IPS-NIHi11 (cell line): Measurements from ENCODE around the gene IL36G.
A peak's percentile ranks its signal among the peaks of the same experiment; 100 is the strongest.
"Not testable (repeated sequence)": the region's sequence is repeated elsewhere in the genome, so short reads cannot be mapped to it uniquely, and the experiment has no call there.

ENCODE experiments used
- DNase-seq: peaks from one replicate; pipeline ENCODE4 v3.0.0; 2012; ENCODE audit warnings: mixed read lengths, low spot score

IL36G gene

GRCh38 chr2:112977559-112978056, at the start of gene IL36G:
Gene IL36G (plus strand): TSS chr2:112978006. CDS start chr2:112978639, 633 bp downstream.
- no peak for DNase-seq

- DNase-seq = no peak
Measured at GRCh38 chr2:112933261-112933660, 44.5 kb upstream of the IL36G start.

- DNase-seq = not testable (repeated sequence)
Measured at GRCh38 chr2:112934117-112934516, 43.7 kb upstream of the IL36G start.

GRCh38 chr2:112936927-112937232, 40.9 kb upstream of the IL36G start:
- DNase-seq = no peak

GRCh38 chr2:112938904-112939303, 38.9 kb upstream of the IL36G start:
- no peak for DNase-seq

GRCh38 chr2:112939425-112939824, 38.4 kb upstream of the IL36G start:
- DNase-seq = no peak

GRCh38 chr2:112940859-112941625, 36.8 kb upstream of the IL36G start:
- DNase-seq = no peak

- peak; percentile 85 for DNase-seq
Measured at GRCh38 chr2:112941753-112942653, 35.8 kb upstream of the IL36G start.

- DNase-seq = no peak
Measured at GRCh38 chr2:112942654-112943002, 35.2 kb upstream of the IL36G start.

GRCh38 chr2:112944971-112945370, 32.8 kb upstream of the IL36G start:
- DNase-seq = no peak

- no peak for DNase-seq
Measured at GRCh38 chr2:112946086-112946485, 31.7 kb upstream of the IL36G start.

GRCh38 chr2:112947374-112947773, 30.4 kb upstream of the IL36G start:
- no peak for DNase-seq

GRCh38 chr2:112949456-112949855, 28.4 kb upstream of the IL36G start:
- DNase-seq = no peak

- DNase-seq = no peak
Measured at GRCh38 chr2:112954364-112954763, 23.4 kb upstream of the IL36G start.

- no peak for DNase-seq
Measured at GRCh38 chr2:112957511-112957910, 20.3 kb upstream of the IL36G start.

GRCh38 chr2:112958428-112959108, 19.2 kb upstream of the IL36G start:
- peak; percentile 80 for DNase-seq

- peak; percentile 46 for DNase-seq
Measured at GRCh38 chr2:112959109-112959812, 18.5 kb upstream of the IL36G start.

GRCh38 chr2:112960230-112960825, 17.5 kb upstream of the IL36G start:
- DNase-seq = peak; percentile 28

- DNase-seq = no peak
Measured at GRCh38 chr2:112962308-112963175, 15.3 kb upstream of the IL36G start.

GRCh38 chr2:112967023-112967422, 10.8 kb upstream of the IL36G start:
- no peak for DNase-seq
